CD4-positive, alpha-beta T cell treated with Interleukin-15 for 4 hours (primary cell): Measurements from ENCODE around the gene EGFLAM.

Experiments
- DNase-seq: peaks from one replicate; pipeline ENCODE4 v3.0.0-alpha.2; 2020; ENCODE audit warnings: low spot score

EGFLAM gene

DNA sequence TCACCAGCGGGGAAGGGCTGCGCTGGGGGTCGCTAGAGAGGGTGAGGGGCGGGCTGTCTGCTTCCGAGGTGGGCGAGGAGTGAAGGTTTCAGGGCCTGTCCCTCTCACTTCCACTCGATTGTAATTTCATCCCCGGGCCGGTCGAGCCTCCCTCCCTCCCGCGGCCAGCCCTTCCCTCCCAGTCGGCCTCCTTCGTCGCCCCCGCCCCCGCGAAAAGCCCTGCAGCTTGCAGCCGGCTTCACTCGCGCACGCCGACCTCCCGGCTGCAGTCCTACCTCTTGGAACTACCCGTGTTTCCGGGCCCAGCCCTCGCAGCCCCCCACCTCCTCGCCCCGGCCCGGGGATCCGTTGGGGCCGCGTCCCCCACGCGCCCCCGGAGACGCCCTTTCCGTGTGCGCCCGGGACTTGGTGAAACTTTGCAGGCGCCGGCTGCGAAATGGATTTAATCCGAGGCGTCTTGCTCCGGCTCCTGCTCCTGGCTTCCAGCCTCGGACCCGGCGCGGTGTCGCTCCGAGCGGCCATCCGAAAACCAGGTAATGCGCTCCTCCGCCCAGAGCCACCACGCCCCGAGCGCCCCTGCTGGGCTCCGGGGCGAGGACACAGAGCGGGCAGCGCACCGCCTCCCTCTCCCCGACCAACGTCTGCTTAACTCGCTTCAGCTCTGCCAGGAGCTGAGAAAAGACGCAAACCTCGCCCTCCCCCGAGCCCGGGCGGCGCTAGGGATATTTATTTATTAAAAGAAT, at the start of gene EGFLAM:
EGFLAM (plus strand) TSS at position 241 of the 743 bp plus-strand sequence; CDS start at position 437, 196 bp downstream.
- DNase-seq, result no peak

DNA sequence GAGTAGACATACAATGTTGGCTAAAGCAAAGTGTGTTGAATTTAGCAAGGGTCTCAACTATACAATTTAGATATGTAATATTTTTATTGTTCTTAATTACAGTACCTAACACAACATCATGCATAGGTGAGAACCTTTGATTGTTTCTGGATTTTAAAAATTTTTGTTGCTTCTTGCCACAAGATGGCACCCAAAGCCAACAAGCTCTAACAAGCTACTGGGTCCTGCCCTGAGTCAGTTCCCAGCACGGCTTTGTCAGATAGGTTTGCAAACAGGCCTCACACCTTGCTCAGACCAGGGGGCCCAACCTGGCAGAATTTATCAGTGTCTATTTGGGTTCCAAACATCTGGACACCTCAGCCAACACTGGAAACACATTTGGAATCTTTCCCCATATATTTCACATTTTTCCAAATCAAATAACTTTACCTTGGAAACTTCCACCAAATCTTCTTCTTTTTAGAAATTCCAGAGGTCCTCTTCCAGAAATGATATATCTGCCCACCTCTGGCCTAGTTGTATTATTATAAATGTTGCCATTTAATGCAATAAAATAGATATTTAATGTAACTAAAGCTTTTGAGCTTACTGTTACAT, 49.5 kb upstream of the EGFLAM start:
- DNase-seq, result no peak

DNA sequence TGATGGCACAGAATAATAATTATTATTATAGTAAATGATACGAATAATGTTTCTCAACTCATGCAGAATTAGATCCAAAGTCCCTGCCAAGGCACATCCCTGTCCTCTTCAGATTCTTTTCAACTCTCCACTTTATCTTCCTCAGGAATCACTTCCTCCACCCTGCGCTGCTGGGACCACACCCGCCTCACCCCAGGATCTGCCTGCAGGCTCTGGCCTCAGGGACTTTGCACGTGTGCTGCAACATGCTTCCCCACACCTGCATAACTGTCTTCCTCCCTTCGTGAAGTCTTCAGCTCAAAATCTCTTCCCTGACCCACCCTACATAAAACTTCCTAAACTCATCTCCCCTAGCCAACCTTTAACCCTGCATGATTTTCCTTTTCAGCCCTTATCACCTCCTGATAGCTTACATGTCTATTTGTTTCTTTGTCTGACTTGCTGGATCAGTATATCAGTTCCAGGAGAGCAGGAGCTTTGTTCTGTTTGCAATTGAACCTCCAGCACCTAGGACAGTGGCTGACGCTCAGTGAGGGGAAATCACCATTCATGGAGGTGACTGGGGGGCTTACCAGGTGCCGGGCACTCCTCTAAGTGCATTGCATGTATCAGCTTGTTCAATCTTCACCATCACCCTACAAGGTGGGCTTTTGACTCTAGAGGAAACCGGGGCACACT, 47.5 kb upstream of the EGFLAM start:
- no peak for DNase-seq

DNA sequence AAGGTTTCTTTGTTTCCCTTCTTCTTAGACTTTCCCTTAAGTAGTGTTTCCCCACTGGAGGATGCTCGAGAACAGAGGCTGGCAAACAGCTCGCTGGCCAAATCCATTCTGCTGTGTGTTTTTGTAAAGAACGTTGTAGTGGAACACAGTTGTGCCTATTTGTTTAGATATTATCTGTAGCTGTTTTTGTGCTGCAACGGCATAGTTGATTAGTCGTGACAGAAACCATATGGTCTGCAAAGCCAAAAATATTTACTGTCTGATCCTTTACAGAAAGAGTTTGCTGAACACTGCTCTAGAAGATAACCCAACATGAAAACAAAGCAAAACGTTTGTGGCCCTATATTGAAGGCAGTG, 47.0 kb upstream of the EGFLAM start:
- no peak for DNase-seq

DNA sequence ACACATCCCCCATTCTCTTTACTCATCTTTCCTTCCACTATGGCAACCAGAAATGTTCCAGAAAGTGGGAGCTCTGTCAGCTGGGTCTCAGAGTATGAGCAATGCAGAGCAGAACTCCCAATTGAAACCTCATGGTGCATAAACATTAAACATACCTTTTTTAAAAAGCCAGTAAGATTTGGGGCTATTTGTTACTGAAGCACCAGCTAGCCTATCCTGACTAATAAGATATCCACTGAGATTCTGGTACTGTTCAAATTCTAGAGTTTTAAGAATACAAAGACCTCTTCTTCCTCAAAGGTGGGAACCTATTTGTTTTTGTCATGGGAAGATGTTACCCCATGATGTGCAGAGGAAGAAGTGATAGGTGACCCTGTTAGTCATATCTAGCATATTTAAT, 46.1 kb upstream of the EGFLAM start:
- DNase-seq, result no peak

DNA sequence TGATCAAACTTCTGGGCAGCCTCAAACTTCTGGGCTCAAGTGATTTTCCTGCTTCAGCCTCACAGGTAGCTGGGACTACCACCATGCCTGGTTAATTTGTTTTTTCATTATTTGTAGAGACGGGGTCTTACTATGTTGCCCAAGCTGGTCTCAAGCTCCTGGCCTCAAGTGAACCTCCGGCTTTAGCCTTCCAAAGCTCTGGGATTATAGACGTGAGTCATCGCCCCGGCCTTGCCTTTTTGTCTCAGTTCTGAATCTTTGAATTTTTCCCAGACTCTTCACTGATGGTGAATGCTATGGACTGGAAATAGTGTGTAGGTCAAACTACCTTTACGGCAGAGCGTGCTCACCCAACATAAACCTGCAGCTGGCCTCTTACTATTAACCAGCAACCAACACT, 32.3 kb upstream of the EGFLAM start:
- no peak for DNase-seq

DNA sequence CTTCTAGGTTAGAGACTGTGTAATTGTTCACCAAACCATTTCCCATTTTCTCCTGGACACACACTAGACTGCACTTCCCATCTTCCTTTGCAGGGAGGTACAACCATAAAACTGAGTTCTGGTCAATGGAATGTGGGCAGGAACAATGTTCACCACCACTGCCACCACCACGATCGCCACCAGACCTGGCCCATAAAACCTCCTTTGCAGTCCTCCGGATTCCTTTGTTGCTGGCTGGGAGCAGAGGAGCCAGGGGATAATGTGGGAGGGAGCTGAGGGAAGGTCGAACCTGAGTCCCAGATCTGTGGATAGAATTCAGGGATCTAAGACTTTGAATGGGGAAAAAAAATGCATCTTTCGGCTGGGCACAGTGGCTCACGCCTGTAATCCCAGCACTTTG, 29.4 kb upstream of the EGFLAM start:
- no peak for DNase-seq

DNA sequence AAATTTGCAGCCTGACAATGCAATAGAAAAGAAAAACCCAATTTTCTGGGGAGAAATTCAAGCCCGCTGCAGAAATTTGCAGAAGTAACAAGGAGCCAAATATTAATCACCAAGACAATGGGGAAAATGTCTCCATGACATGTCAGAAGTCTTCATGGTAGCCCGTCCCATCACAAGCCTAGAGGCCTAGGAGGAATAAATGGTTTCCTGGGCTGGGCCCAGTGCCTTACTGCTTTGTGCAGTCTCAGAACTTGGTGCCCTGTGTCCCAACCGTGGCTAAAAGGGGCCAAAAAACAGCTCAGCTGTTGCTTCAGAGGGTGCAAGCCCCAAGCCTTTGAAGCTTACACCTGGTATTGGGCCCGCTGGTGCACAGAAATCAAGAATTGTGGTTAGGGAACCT, 23.6 kb upstream of the EGFLAM start:
- DNase-seq, result no peak

DNA sequence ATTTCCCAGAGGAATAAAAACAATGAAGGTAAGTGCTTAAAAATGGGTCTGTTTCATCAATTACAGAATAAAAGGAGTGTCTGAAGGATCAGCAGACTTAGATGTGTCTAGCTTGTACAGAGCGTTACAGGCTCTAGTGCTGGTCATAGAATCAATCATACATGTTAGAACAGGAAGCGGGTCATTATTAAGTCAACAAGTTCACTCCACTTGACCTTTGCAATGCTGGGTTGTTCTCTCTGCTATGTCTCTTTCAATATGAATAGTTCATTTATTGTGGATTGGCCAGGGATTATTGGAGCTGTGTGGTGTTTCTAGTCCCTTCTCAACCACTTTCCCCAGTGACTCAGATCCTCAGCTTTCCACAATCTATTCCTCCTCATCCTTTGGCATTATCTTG, 20.7 kb upstream of the EGFLAM start:
- no peak for DNase-seq

DNA sequence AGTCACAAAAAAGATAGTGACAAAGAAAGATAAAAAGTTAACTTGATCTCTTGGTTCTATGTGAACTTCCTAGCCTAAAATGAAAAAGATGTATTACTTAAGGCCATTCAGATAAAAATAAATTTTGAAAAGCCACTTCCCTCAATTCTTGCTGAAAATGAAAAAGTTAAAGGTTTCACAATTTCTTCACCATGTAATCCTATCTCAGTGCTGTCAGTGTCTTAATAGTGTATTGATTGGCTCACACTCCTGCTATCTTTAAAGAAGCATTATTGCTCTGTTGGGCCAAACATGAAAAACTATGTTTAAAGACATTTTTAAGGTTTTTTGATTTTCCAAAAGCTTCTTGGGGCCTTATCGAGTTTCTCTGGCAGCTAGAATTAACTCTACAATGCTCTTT, 18.1 kb upstream of the EGFLAM start:
- DNase-seq, result no peak

DNA sequence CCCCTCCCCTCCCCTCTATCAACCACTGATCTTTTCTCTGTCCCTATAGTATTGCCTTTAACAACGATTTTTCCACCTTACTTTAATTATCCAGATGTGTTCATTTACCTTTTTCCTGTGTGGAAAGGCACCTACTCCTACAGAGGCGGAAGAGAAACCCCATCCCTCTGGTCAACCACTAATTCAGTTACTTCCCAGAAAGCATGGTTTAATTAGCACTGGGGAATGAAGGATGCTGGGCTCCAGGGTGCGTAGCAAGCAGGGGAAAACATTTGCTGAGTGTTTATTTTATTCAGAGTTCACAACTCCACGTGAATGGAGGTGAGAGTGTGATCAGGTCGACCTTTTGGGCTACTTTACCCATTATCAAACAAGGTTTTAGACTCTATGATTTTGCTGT, 16.7 kb upstream of the EGFLAM start:
- DNase-seq, result no peak

DNA sequence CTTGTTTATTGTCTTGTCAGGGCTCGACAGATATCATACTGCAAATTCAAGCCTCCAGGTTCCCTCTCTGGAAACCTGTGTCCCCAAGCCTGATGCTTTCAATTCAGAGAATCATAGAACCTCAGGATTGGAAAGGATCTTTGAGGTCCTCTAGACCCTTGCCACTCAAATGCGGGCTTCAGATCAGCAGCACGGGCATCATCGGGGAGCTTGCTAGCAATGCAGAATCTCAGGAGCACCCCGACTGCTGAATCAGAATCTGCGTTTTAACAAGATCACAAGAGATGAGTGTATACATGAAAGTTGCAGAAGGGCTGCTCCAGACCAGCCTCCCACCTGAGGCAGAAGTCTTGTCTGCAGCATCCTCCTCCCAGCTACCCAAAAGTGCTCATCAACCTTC, 13.1 kb upstream of the EGFLAM start:
- no peak for DNase-seq

DNA sequence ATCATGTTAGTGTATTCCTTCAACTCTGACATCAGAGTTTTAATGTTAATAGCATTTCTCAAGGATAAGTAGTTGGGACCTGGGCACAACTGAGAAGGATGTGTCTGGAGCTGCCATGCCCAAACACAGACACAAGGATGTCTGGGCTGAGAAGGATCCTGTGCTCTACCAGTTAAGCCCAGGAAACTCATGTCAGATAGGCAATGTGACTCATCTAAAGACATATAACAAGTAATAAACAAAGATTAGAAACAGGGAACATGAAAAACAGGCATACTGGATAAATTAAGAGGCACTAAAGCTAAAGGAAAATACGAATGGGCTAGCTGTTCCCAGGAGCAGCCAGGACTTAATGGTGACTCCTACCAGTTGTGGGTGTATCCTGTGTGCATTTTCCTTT, 9.1 kb upstream of the EGFLAM start:
- no peak for DNase-seq

DNA sequence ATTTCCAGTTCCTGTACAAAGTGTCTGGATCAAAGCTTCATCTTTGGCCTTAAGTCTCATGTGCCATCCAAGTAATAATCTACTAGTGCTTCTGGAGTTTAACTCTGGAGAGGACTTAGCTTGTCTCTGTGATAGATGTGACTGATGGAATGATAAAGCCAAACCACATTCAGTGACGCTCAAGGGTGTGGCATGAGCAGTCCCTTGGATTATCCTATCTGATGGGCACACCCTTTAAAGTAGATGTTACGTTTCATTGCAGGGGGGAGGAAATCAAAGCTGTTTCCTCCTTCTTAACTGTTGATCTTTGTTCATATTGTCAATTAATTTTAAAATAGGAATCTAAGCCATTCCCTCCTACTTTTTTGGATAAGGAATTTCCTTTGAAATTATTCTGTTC, 8.5 kb upstream of the EGFLAM start:
- no peak for DNase-seq

DNA sequence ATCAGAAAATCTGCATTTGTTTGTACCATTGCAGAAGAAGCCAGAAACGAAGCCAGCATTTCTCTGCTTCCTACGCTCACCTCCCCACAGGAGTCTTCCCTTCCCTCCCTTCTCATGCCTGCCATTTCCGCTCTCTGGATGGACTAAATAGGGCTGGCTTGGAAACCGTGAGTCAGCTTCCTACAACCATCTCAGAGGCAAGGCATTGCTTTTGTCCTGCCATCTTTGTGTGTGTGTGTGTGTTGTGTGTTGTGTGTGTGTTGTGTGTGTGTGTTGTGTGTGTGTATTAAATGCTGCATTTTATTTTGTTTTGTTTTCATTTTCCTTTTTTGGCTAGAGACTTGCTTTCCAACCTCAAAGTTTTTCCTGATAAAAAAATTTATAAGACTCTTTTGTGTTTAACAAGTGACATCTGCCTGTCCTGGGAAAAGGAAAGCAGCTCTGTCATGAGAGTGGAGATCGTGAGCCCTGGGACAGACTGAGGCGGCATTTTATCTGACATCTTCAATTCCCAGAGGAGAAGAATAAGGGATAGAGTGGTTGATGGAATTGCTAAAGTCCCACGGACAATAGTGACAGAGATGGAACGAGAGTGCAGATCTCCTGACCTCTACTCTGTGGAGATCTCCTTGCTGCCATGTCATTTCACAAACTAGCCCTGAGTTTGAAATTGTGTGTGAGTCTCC, 7.5 kb upstream of the EGFLAM start:
- DNase-seq, result no peak

DNA sequence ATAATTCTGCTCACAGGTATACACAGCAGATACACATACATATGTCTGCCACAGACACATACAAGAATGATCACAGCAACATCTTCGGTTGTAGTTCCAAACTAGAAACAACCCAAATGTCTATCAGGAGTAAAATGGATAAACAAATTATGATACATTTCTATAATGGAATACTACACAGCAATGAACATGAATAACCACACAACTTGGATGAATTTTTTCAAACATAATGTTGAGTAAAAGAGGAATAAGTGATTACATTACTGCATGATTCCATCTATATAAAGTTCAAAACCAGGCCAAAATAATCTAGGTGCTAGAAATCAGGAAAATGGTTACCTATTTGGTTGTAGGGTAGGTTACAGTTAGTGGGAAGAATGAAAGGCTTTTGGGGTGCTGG, 4.6 kb upstream of the EGFLAM start:
- no peak for DNase-seq

DNA sequence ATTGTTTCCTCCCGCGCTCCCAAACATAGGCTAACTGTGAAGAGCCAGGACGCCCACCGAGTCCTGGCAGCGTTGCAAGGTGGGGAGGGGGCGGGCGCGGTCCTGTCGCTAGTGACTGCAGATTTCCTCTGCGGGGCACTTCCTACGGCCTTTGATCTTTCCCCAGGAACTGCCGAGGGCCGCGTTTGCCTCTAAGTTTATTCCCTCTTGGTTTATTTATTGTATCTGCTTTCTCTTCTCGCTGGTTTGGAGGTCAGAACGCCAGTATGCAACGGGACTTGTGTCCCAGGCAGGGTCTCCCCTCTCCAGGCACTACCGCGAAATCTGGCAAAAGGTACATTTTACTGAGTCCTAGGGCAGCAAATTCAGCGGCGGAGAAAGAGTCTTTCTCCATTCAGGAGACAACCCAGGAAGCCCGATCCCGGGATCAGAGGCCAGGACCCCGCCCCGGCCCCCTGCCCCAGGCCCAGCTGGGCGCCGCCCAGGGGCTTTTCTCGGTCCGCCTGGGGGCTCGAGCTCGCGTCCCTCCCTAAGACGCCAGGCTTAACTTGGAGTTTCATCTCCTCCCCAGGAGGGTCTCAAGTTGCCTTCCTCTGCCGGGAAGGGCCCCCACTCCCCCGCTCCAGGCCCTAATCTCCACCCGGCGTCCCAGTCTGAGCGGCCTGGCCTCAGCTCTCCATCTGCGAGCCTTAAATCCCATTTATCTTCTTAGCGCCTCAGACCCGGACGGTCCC, 884 bp upstream of the EGFLAM start:
- no peak for DNase-seq

DNA sequence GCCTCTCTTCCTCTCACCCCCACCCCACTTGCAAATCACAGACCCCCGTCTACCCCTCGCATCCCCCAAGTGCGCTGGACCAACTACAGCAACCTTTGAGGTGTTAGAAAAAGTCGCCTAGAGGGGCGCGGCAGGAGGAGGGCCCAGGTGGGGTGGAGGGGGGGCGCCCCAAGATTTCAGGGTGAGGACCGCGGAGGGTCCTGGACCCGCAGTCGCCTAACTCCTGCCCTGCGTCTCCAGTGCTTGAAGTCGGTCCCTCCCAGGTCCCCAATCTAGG, 379 bp upstream of the EGFLAM start:
- DNase-seq, result no peak

DNA sequence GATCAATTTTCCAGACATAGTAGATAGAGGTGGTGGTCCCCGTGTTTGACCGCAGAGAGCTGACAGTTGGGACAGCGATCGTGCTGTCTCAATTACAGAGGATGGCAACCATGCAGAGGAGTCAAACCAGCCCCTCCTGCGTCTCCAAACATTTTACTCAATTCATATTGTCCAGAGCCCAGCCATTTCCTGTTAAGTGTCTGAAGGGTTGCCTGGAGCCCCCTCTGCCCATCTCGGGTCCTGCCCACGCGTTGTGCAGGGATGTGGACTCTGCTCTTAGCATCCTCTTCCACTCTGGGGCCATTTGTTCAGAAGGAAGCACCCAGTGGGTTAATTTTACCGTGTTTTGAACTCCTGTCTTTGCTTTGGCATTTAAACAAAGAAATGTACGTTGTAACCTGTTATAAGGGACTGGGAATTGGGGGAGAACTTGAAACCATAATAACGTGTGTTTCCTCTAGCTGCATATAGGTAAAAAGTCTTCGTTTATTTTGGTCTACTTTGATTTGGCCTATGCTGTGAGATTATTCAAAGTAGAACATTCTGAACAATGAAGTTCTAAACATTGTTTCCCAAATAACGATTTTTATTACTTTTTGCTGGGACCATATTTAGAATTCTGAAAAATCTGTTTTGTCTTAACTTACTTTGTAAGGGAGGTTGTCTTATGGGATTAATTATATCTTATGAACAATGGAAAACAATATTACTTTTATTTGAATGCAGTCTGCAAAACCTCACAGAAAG, 876 bp downstream of the EGFLAM start:
- DNase-seq, result no peak

DNA sequence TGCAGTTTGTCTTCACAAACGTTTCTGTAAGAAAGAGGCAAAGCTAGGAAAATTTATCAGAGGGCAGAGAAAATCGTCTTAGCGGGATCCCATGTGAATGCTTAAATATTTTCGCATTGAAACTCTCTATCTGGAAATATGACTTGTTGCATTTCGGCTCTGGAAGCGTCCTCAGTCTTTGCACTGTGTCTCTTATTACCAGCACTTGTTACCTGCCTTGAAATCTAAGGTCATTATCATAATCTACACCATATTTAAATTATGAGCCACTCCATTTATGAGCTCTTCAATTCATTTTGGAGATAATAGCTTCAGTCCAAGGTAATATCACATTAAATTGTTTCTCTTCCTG, 1.4 kb downstream of the EGFLAM start:
- no peak for DNase-seq

DNA sequence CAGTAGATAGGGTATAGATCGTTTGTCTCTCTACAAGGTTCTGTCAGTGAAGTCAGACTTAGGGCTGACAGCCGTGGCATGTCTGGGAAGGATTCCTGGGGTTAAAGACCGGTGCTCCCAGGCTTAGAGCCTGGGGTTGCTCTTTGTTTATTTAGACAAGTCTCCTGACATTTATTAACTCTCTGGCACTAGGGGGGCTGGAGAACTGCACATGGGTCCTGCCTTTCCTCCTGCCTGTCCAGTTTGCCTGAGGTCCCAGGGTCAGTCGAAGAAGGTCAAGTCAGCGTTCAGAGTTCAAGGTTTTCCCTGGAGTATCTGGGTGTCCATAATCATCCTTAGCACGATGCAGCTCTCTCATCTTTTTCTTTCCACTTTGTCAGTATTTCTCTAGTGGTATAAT, 5.6 kb downstream of the EGFLAM start:
- no peak for DNase-seq
